Measurements from ENCODE around the gene HACE1.
"Not testable (repeated sequence)": the region's sequence is repeated elsewhere in the genome, so short reads cannot be mapped to it uniquely, and the experiment has no call there.

The HACE1 gene, protein sequence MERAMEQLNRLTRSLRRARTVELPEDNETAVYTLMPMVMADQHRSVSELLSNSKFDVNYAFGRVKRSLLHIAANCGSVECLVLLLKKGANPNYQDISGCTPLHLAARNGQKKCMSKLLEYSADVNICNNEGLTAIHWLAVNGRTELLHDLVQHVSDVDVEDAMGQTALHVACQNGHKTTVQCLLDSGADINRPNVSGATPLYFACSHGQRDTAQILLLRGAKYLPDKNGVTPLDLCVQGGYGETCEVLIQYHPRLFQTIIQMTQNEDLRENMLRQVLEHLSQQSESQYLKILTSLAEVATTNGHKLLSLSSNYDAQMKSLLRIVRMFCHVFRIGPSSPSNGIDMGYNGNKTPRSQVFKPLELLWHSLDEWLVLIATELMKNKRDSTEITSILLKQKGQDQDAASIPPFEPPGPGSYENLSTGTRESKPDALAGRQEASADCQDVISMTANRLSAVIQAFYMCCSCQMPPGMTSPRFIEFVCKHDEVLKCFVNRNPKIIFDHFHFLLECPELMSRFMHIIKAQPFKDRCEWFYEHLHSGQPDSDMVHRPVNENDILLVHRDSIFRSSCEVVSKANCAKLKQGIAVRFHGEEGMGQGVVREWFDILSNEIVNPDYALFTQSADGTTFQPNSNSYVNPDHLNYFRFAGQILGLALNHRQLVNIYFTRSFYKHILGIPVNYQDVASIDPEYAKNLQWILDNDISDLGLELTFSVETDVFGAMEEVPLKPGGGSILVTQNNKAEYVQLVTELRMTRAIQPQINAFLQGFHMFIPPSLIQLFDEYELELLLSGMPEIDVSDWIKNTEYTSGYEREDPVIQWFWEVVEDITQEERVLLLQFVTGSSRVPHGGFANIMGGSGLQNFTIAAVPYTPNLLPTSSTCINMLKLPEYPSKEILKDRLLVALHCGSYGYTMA

DNA sequence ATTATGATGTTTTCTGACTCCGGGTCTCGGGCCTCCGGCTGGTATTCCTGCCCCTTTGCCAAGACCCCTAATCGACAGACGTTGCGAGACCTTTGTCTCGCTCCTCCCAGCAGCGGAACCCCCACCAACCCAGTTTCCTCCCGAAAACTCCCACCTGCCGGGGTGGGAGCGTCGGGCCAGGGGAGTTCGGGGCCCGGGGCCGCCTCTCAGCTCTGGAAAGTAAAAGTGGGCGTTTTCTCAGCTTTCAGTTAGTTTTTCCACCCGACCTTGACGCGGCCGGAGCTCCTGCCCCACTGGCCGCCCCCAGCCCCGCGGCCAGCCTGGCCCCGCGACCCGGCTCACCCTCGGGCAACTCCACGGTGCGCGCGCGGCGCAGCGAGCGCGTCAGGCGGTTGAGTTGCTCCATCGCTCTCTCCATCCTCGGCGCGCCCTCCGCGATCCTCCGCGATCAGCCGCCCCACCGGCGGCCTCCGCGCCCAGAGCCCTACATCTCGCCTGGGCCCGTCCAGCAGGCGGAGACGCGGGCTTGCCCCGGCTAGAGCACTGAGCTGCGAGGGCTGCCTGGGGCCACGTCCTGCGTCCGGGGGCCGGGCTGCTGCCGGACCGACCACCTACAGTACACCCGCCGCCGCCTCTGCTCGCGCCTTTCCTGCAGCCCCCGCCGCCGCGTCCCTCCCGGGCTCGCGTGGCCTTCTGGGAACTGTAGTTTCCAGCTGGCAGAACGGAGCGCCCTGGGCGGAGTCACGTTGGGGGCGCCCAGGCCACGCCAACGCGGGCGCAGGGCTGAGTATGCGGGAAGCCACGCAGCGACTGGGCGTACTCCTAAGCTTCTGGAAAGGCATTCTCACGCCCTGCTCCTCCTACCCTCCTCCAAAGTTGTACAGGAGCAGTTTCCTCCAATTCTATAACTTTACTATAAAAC, at the start of gene HACE1:
Gene HACE1 (minus strand): TSS at position 695 of the 922 bp plus-strand sequence. CDS start 277 bp downstream, at position 418.
- TF ChIP-seq, protein P1, sequence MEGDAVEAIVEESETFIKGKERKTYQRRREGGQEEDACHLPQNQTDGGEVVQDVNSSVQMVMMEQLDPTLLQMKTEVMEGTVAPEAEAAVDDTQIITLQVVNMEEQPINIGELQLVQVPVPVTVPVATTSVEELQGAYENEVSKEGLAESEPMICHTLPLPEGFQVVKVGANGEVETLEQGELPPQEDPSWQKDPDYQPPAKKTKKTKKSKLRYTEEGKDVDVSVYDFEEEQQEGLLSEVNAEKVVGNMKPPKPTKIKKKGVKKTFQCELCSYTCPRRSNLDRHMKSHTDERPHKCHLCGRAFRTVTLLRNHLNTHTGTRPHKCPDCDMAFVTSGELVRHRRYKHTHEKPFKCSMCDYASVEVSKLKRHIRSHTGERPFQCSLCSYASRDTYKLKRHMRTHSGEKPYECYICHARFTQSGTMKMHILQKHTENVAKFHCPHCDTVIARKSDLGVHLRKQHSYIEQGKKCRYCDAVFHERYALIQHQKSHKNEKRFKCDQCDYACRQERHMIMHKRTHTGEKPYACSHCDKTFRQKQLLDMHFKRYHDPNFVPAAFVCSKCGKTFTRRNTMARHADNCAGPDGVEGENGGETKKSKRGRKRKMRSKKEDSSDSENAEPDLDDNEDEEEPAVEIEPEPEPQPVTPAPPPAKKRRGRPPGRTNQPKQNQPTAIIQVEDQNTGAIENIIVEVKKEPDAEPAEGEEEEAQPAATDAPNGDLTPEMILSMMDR (conservative IDR thresholded peaks at IDR 0.05; ENCODE audit: low read depth, low read length), result no peak
- DNase-seq (ENCODE audit: low read depth), result peak; percentile 46
- peak within 1 kb of the TSS; percentile 71 for H3K4me3 ChIP-seq (ENCODE audit: low read length)

DNA sequence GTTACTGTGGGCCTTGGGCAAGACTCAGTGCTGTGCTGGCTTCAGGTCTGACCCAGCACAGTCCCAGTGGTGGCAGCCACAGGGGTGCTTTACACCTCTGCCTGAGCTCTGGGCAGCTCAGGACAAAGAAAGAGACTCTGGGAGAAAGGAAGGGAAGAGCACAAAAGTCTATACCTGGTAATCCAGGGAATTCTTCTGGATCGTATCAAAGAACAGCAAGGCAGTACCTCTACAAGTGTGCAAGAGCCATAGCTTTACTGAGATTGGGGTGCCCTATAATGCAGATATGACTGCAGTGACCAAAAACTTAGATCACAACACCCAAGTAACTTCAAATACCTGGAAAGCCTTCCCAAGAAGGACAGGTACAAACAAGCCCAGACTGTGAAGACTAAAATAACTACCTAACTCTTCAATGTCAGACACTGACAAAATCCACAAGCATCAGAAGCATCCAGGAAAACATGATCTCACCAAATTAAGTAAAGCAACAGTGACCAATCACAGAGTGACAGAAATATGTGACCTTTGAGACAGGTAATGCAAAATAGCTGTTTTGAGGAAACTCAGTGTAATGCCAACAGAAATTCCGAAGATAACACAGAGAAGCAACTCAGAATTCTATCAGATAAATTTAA, 49.3 kb upstream of the HACE1 start:
- no peak for DNase-seq (ENCODE audit: low read depth)
- no peak overlapping the region for H3K4me3 ChIP-seq (ENCODE audit: low read length)
- TF ChIP-seq, protein P1 (conservative IDR thresholded peaks at IDR 0.05; ENCODE audit: low read depth, low read length), result no peak

DNA sequence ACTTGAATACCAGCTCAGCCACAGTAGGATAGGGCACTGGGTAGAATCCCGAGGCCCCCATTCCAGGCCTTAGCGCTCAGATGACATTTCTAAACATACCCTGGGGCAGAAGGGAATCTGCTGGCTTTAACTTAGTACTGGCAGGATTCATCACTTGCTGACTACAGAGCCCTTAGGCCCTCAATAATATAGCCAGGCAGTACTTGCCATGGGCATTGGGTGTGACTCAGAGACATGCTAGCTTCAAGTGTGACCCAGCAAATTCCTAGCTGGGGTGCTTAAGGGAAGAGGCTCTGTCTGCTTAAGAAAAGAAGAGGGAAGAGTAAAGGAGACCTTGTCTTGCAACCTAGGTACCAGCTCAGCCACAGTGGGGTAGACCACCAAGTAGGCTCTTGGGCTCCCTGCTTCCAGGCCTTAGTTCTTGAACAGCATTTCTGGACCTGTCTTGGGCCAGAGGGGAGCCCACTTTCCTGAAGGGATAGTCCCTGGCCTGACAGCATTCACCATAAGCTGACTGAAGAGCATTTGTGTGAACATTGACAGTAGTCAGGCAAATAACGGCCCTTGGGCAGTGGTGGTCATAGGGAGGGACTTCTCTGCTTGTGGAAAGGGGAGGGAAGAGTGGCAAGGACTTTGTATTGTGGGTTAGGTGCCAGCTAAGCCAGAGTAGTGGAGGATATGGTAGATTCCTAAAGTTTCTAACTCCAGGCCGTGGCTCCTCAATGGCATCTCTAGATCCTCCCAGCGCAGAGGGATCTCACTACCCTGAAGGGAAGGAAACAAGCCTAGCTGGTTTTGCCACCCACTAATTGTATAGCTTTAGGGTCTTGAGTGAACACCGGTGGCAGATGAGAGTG, 48.5 kb upstream of the HACE1 start:
- no peak for DNase-seq (ENCODE audit: low read depth)
- H3K4me3 ChIP-seq (ENCODE audit: low read length), result no peak overlapping the region
- TF ChIP-seq, protein P1 (conservative IDR thresholded peaks at IDR 0.05; ENCODE audit: low read depth, low read length), result no peak

DNA sequence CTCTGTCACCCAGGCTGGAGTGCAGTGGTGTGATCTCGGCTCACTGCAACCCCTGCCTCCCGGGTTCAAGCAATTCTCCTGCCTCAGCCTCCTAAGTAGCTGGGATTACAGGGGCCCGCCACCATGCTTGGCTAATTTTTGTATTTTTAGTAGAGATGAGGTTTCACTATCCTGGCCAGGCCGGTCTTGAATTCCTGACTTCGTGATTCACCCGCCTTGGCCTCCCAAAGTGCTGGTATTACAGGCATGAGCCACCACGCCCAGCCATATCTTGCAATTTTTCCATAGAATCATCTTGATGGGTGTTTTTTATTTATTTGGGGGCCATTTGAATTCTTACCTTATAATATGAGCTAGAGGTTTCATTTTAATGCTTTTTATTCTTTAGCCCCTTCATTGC, 39.2 kb upstream of the HACE1 start:
- DNase-seq (ENCODE audit: low read depth); H3K4me3 ChIP-seq (ENCODE audit: low read length): not testable (repeated sequence)

DNA sequence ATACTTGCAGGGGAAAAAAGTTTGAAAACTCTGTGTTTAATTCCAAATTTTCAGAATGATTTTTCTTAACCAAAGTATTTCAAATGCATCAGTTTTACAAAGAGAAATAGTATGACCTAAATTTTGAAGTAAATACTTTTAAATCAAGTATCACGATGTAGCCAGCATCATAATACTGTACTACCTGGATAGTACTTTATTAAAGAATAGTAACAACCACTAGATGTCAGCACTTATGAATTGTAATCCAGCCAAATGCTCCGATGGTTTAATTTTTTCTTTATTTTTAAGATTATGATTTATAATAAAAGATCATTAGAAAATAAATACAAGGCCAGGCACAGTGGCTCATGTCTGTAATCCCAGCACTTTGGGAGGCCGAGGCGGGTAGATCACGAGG, 37.2 kb upstream of the HACE1 start:
- no peak for DNase-seq (ENCODE audit: low read depth)
- TF ChIP-seq, protein P1 (conservative IDR thresholded peaks at IDR 0.05; ENCODE audit: low read depth, low read length), result peak; percentile 42
- H3K4me3 ChIP-seq (ENCODE audit: low read length), result no peak overlapping the region

DNA sequence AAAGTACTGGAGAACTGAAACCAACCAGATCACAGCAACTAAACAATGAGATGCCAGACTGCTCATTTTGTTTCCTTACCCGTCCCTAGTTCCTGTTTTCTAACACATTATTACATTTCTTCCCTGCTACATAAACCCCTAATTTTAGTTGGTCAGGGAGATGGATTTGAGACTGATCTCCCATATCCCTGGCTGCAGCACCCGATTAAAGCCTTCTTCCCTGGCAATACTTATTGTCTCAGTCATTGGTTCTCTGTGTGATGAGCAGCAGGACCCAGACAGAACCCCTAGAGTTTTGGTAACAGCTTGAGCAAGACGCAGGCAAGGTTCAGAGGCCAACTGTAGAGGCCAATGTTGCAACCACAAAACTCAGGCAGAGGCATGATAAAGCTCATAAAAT, 28.3 kb upstream of the HACE1 start:
- no peak for DNase-seq (ENCODE audit: low read depth)
- no peak overlapping the region for H3K4me3 ChIP-seq (ENCODE audit: low read length)
- TF ChIP-seq, protein P1 (conservative IDR thresholded peaks at IDR 0.05; ENCODE audit: low read depth, low read length), result no peak

Measured in retinal pigment epithelial cell (primary cell).